ENCODE measurements around the gene POLR1D. TPM values are rescaled to one million over a fixed set of nuclear protein-coding genes. Genes with fewer than 3 reads are reported as not detected.

The POLR1D gene
- total and polyA plus RNA-seq, 2 experiments from 2014 or later = 177 to 197 TPM

GRCh38 chr13:27641711-27642502 lies 20.2 kb downstream of the POLR1D start:
- peaks cover 8% of the 10 kb centered on the region for H3K36me3 Mint-ChIP-seq (ENCODE audit: low read depth)
- no peaks in the 10 kb centered on the region for H3K27me3 Mint-ChIP-seq (ENCODE audit: insufficient read depth, low read depth, poor library complexity)
- Histone ChIP-seq H3K9me2 (ENCODE audit: insufficient read depth) (no peaks in the 10 kb centered on the region), H3K27ac (ENCODE audit: low read depth) (no peak overlapping the region), H3F3A (replicated peaks; ENCODE audit: low read depth) (no peaks in the 10 kb centered on the region), H3K4me1 (ENCODE audit: insufficient read depth) (0 out of 2 replicates have a peak, but pooled peaks cover 9% of the 10 kb centered on the region), H3K27me3 (ENCODE audit: insufficient read depth) (no peaks in the 10 kb centered on the region), H2AFZ (no peak overlapping the region), H3K4me3 (no peak overlapping the region), H3K79me2 (replicated peaks; ENCODE audit: insufficient read depth) (peaks cover 62% of the 10 kb centered on the region), H4K20me1 (replicated peaks; ENCODE audit: insufficient read depth) (peaks cover 19% of the 10 kb centered on the region), H3K36me3 (ENCODE audit: insufficient read depth) (no peaks in the 10 kb centered on the region), H3K4me2 (no peak overlapping the region)
- no peak for DNase-seq (ENCODE audit: low spot score)
- no peak overlapping the region for H3K4me3 Mint-ChIP-seq
- TF ChIP-seq ETS1 (IDR thresholded peaks at IDR 0.05) (no peak), ZNF114 (CRISPR knock-in tag; IDR thresholded peaks at IDR 0.05) (no peak), CTCF (conservative IDR thresholded peaks at IDR 0.05; ENCODE audit: low read depth in 2 of 2) (no peak), EZH2 (IDR thresholded peaks at IDR 0.05; ENCODE audit: low read depth, unreplicated experiment) (no peak), CREB1 (CRISPR knock-in tag; IDR thresholded peaks at IDR 0.05; ENCODE audit: low read depth) (no peak), NANOG (IDR thresholded peaks at IDR 0.05; ENCODE audit: borderline replicate concordance) (no peak), POLR2AphosphoS5 (IDR thresholded peaks at IDR 0.05; ENCODE audit: low read depth) (no peak), REST (IDR thresholded peaks at IDR 0.05; ENCODE audit: unreplicated experiment) (no peak)
- H3K9me3 Mint-ChIP-seq = no peaks in the 10 kb centered on the region
- no peak for ATAC-seq
- H3K27ac Mint-ChIP-seq = no peak overlapping the region
- peaks cover 18% of the 10 kb centered on the region; the same call in 2 of the 3 replicates for H3K4me1 Mint-ChIP-seq

Measured in GM23338 (cell line).